ENCODE results near the gene PIAS3.
"Not testable (repeated sequence)": the region's sequence is repeated elsewhere in the genome, so short reads cannot be mapped to it uniquely, and the experiment has no call there.

Gene PIAS3

GRCh38 chr1:145823565-145824498 is 35.0 kb downstream of the PIAS3 start, which contains the start of the genes POLR3C and RNF115:
POLR3C (plus strand) TSS chr1:145824200; CDS start chr1:145825777, 1,577 bp downstream.
RNF115 (minus strand) TSS chr1:145824095; CDS start chr1:145823873, 222 bp downstream.
- peak within 1 kb of the TSS; percentile 93 for H3K4me3 ChIP-seq (replicated peaks; ENCODE audit: insufficient read depth, low read length)
- peak; percentile 78 for TF ChIP-seq REST (IDR thresholded peaks at IDR 0.05; ENCODE audit: insufficient replicate concordance, low read depth)
- TF ChIP-seq CTCF (IDR thresholded peaks at IDR 0.05; ENCODE audit: insufficient read depth, low read length): no peak
- TF ChIP-seq GABPA (IDR thresholded peaks at IDR 0.05; ENCODE audit: low read depth): peak; percentile 84
- peak; percentile 53; the same call in 1 of the 2 replicates for TF ChIP-seq SPI1 (IDR thresholded peaks at IDR 0.05; ENCODE audit: borderline replicate concordance, low read depth)
- peak; percentile 95 for TF ChIP-seq POLR2AphosphoS5 (IDR thresholded peaks at IDR 0.05; ENCODE audit: low read depth)
- peak; percentile 83 to 95 for DNase-seq (ENCODE audit: low read depth in 1 of 2, low spot score in 1 of 2)

GRCh38 chr1:145822779-145823331 is 36.0 kb downstream of the PIAS3 start:
- H3K4me3 ChIP-seq (replicated peaks; ENCODE audit: insufficient read depth, low read length); H3K27ac ChIP-seq (replicated peaks); H3K27me3 ChIP-seq (ENCODE audit: insufficient read depth, poor library complexity, severe bottlenecking); DNase-seq (ENCODE audit: low read depth in 1 of 2, low spot score in 1 of 2): not testable (repeated sequence)

More at GRCh38 chr1:145823565-145824498, 35.0 kb downstream of the PIAS3 start, which contains the start of the genes POLR3C and RNF115:
- no peaks in the 10 kb centered on the region for H3K27me3 ChIP-seq (ENCODE audit: insufficient read depth, poor library complexity, severe bottlenecking)
- peak within 1 kb of the TSS; percentile 89 for H3K27ac ChIP-seq (replicated peaks)

- not testable (repeated sequence) for DNase-seq (ENCODE audit: low read depth in 1 of 2, low spot score in 1 of 2); H3K4me3 ChIP-seq (replicated peaks; ENCODE audit: insufficient read depth, low read length); H3K27ac ChIP-seq (replicated peaks); H3K27me3 ChIP-seq (ENCODE audit: insufficient read depth, poor library complexity, severe bottlenecking)
Measured at GRCh38 chr1:145818095-145818494, 40.8 kb downstream of the PIAS3 start.

- not testable (repeated sequence) for H3K4me3 ChIP-seq (replicated peaks; ENCODE audit: insufficient read depth, low read length); H3K27ac ChIP-seq (replicated peaks); DNase-seq (ENCODE audit: low read depth in 1 of 2, low spot score in 1 of 2); H3K27me3 ChIP-seq (ENCODE audit: insufficient read depth, poor library complexity, severe bottlenecking)
Measured at GRCh38 chr1:145812977-145813810, 45.7 kb downstream of the PIAS3 start.

GRCh38 chr1:145806844-145807243 is 52.0 kb downstream of the PIAS3 start:
- no peaks in the 10 kb centered on the region for H3K27me3 ChIP-seq (ENCODE audit: insufficient read depth, poor library complexity, severe bottlenecking)
- no peak overlapping the region for H3K27ac ChIP-seq (replicated peaks)
- DNase-seq (ENCODE audit: low read depth in 1 of 2, low spot score in 1 of 2): no peak
- TF ChIP-seq POLR2AphosphoS5 (IDR thresholded peaks at IDR 0.05; ENCODE audit: low read depth) (no peak), CTCF (IDR thresholded peaks at IDR 0.05; ENCODE audit: insufficient read depth, low read length) (no peak), REST (IDR thresholded peaks at IDR 0.05; ENCODE audit: insufficient replicate concordance, low read depth) (no peak), SPI1 (IDR thresholded peaks at IDR 0.05; ENCODE audit: borderline replicate concordance, low read depth) (no peak), GABPA (IDR thresholded peaks at IDR 0.05; ENCODE audit: low read depth) (no peak)
- H3K4me3 ChIP-seq (replicated peaks; ENCODE audit: insufficient read depth, low read length): no peak overlapping the region

All from HL-60 (cell line).